Measurements from ENCODE around the gene NIM1K.
"Not testable (repeated sequence)": the region's sequence is repeated elsewhere in the genome, so short reads cannot be mapped to it uniquely, and the experiment has no call there.

The NIM1K gene

DNA sequence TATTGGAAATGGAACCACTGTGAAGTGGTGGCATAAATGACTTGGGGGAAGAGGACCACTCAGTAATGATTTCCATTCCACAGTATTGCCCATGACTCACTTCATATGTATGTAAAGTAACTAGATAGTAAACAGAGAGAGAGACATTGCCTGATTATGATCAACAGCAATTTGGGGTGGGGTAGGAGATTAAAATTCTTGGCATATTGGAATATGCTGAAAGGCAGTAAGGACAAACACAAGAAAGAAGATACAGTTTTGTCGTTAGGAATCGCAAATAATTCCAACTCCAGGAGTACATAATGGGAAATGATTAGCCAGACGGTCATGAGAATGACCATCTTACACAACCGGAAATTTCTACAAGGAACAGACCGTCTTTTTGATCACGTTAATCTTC is 122.7 kb downstream of the NIM1K start:
- no peak for DNase-seq (ENCODE audit: low spot score)

DNA sequence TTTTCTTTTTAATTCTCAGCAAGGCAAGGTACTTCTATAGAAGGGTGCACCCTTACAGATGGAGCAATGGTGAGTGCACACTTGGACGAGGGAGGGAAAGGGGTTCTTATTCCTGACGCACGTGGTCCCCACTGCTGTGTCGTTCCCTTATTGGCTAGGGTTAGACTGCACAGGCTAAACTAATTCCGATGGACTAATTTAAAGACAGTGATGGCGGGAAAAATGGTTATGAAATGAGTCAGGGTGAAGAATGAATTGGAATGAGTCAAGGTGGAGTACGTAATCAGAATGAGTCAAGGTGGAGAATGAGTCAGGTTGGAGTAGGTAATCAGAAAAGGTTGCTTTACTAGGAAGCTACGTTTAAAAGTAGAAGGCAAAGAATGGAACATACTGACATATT is 123.2 kb downstream of the NIM1K start:
- DNase-seq (ENCODE audit: low spot score) = no peak

DNA sequence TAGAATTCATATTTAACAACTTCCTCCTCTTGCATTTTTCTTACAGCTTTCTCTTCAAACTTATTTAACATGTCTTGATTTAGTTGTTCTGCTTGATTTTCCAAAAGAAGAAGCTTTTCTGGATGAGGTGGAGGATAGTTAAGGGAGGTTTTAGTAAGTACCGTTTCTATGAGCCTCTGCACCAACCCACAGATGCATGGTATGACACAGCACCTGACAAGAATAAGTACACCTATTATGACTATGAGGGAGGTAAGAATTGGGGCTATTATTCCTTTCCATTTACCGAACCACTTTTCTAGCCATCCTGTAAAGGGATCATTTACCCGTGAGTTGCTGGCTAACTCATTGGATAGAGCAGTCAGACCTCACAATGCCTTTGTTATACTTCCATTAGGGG is 123.7 kb downstream of the NIM1K start:
- DNase-seq (ENCODE audit: low spot score) = no peak

DNA sequence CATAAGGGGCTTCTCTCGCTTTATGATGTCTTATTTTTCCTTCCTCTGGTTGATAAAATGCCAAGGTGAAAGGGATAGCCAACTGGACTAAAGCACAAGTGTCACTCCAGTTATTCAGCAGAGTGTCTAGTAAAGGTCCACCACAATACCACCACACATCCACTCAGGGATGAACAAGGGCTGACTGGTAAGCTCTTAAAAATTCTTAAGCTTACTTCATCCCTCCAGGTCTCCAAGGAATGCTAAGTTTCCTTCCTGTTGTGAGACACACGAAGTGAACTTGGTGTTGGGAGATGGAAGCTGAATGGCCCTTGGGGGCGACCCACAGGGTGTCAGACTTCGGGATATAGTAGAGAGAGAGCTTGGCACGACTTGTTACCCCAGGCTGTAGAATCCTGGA is 124.4 kb downstream of the NIM1K start:
- DNase-seq (ENCODE audit: low spot score) = no peak

DNA sequence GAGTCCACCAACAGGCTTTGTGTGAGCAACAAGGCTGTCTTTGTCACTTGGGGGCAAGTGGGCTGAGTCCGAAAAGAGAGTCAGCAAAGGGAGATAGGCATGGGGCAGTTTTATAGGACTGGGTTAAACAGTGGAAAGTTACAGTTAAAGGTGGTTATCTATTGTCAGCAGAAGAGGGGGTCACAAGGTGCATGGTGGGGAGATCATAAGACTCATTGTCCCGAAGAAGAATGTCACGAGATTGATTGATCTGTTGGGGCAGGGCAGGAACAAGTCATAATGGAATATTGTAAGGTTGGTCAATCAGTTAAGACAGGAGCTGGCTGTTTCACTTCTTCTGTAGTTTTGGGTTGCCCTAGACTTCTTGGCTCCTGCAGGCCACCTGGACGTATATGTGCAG is 128.8 kb downstream of the NIM1K start:
- DNase-seq (ENCODE audit: low spot score) = no peak

DNA sequence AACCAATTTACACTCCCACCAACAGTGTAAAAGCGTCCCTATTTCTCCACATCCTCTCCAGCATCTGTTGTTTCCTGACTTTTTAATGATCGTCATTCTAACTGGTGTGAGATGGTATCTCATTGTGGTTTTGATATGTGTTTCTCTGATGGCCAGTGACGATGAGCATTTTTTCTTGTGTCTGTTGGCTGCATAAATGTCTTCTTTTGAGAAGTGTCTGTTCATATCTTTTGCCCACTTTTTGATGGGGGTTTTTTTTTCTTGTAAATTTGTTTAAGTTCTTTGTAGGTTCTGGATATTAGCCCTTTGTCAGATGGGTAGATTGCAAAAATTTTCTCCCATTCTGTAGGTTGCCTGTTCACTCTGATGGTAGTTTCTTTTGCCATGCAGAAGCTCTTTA is 131.5 kb downstream of the NIM1K start:
- not testable (repeated sequence) for DNase-seq (ENCODE audit: low spot score)

DNA sequence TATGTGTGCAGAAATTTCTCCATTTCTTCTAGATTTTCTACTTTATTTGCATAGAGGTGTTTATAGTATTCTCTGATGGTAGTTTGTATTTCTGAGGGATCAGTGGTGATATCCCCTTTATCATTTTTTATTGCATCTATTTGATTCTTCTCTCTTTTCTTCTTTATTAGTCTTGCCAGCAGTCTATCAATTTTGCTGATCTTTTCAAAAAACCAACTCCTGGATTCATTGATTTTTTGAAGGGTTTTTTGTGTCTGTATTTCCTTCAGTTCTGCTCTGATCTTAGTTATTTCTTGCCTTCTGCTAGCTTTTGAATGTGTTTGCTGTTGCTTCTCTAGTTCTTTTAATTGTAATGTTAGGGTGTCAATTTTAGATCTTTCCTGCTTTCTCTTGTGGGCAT is 133.6 kb downstream of the NIM1K start:
- DNase-seq (ENCODE audit: low spot score) = not testable (repeated sequence)

Data from AG08395 (cell line).